GM12892 (cell line): ENCODE data around the gene NLRP9.

Experiments used
- DNase-seq: peaks from one replicate; pipeline ENCODE4 v3.0.0; 2011; ENCODE audit not compliant: insufficient read length
- FAIRE-seq: peaks from 2 replicates; lab custom pipeline; 2011; peaks lifted over from hg19 to GRCh38; lab: Jason Lieb, UNC
- POLR2A ChIP-seq: IDR thresholded peaks from 2 replicates; pipeline ENCODE4 v1.6.1; 2011; ENCODE audit warnings: low read depth, low read length, control low read depth
- POLR2AphosphoS5 ChIP-seq: IDR thresholded peaks from 2 replicates; pipeline ENCODE4 v1.6.1; 2011; ENCODE audit warnings: low read depth, low read length, control low read depth
- TAF1 ChIP-seq: IDR thresholded peaks from 2 replicates; pipeline ENCODE4 v1.6.1; 2011; ENCODE audit warnings: low read depth, mild to moderate bottlenecking, control low read depth, low read length, borderline replicate concordance

The NLRP9 gene

DNA sequence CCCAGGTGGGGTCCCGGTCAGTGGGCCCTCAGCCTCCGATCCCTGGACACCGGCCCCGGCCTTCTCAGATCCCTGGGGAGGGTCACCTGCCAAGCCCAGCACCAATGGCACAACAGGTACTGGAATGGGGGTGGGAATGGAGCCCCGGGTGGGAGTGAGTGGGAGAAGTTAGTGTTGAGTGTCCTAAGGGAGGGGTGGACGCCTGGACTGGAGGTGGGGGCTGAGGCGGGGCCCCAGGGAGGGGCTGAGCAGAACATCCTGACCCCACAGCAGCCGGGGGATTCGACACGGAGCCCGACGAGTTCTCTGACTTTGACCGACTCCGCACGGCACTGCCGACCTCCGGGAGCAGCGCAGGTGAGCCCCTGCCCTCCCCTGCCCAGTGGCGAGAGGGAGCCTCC lies 45.5 kb downstream of the NLRP9 start:
- DNase-seq = no peak
- TF ChIP-seq POLR2A (no peak), TAF1 (no peak), POLR2AphosphoS5 (no peak)
- FAIRE-seq = no peak

DNA sequence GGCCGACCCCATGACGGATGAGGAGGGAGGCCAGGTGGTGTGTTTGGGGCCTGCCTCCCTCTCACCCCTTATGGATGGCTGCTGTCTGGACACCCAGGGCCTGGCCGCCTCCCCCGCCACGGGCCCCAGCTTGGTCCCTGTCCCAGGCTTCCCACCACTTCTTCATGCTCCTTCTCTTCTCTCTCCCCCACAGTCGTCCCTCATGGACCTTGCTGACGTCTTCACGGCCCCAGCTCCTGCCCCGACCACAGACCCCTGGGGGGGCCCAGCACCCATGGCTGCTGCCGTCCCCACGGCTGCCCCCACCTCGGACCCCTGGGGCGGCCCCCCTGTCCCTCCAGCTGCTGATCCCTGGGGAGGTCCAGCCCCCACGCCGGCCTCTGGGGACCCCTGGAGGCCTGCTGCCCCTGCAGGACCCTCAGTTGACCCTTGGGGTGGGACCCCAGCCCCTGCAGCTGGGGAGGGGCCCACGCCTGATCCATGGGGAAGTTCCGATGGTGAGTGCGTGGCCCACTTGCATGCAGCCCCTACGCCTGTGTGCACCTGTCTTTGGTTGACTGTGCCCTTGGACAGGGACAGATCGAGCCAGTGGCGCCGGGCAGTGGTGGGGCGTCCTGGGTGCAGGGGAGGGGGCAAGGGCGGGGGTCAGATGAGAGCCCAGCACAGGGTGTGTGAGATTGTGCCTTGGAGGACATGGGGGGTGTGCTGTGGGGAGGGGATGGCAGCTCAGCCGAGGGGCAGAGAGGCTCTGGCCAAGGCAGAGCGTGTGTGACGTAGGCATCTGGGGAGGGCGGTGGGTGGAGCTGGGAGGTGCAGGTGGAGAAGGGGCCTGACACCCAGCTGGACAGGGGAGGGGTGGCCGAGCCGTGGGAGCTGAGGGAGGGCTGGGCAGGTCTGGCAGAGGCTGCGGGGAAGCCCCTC lies 46.4 kb downstream of the NLRP9 start:
- no peak for DNase-seq
- FAIRE-seq = no peak
- no peak for TF ChIP-seq POLR2AphosphoS5
- TF ChIP-seq POLR2A = no peak
- TF ChIP-seq TAF1 = no peak

DNA sequence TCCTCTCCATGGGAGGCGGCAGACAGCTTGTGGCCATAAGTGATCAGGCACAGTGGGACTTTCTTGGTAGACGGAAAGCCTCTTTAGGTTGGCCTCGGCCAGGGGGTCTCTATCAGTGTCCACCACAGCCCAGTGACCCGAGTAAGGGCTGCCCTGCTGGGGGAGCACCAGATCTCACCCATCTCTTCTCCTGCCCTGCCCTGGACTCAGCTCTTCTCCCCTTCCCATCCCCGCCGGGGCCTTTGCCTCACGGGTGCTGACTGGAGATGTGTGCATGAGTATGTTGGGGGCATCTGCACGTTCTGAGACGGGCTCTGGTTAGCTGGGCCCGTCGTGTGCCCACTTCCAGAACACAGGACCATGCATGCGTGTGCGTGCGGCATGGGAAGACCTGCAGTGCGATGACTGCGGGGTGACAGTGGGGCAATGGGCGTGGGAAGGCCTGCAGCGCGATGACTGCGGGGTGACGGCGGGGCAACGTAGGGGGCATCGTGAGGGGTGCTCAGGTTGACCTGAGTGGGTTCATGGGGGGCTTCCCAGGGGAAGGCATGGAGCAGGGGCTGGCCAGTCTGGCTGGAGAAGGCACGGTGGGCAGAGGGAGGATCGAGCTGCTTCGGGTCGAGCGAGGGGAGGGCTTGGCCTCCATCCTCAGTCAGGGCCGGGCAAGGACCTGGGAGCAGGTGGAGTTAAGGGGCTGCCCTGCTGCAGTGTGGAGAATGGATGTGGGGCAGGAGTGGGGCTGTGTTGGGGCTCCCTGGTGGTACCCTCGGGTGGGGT lies 47.2 kb downstream of the NLRP9 start:
- TF ChIP-seq POLR2A (no peak), POLR2AphosphoS5 (no peak)
- no peak for FAIRE-seq
- DNase-seq = no peak

DNA sequence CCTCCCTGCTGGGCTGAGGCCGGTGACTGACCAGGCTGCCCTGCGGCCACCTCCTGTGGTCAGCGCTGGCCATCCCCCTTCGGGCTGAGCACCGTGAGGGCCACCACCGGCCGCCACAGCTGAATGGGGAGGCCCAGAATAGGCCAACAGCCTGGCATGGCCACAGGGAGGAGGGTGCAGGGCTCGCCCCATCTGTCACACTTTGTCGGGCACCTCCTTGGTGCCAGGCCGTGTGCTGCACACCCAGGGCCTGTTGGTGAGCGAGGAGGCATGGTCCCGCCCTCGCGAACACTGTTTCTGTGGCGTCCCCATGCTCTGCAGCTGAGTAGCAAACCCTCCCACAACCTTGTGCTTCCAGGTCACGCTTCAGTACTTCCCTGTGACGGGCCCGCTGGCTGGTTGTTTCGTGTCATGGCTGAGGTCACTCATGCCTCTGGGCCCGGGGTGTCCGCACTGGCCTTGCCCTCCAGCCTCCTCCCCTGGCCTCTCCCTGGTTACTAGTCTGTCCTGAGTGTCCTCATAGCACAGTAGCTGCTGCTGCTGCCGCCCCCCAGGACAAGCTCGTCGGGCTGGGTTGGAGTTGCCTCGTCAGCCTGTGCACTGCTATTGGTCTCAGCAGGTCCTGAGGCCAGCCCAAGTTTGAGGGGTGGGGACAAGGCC lies 48.0 kb downstream of the NLRP9 start:
- FAIRE-seq (no peak), DNase-seq (no peak)
- TF ChIP-seq TAF1 = no peak
- TF ChIP-seq POLR2AphosphoS5 = no peak
- no peak for TF ChIP-seq POLR2A

DNA sequence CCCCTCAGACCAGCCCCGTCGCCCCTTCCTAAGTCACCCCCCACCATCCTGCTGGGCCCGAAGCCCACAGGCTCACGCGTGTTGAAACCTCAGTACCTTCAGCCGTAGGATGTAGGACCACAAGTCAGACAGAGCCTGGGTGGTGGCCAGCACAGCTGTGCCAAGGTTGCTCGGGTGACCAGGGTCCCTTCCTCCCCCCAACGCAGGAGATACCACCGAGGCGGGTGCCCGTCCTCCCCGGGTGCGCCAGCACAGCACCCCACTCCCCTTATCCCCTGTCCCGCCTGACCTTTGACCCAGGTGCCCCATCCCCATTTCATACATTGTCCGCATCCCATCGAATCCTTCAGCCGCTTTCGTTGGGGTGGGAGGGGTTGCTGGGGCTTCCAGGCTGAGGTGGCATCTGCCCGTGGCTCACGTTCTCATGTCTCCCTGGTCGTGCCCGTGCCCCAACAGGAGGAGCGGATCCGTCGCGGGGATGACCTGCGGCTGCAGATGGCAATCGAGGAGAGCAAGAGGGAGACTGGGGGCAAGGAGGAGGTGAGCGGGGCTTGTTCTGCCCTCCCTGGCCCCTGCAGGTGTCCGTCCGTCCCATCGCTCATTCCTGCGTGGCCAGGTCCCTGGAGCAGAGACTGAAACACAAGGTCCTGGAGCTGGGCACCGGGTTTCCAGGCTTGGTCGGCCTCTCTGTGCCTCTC lies 48.6 kb downstream of the NLRP9 start:
- no peak for TF ChIP-seq TAF1
- TF ChIP-seq POLR2AphosphoS5 = no peak
- no peak for TF ChIP-seq POLR2A
- no peak for FAIRE-seq
- no peak for DNase-seq

DNA sequence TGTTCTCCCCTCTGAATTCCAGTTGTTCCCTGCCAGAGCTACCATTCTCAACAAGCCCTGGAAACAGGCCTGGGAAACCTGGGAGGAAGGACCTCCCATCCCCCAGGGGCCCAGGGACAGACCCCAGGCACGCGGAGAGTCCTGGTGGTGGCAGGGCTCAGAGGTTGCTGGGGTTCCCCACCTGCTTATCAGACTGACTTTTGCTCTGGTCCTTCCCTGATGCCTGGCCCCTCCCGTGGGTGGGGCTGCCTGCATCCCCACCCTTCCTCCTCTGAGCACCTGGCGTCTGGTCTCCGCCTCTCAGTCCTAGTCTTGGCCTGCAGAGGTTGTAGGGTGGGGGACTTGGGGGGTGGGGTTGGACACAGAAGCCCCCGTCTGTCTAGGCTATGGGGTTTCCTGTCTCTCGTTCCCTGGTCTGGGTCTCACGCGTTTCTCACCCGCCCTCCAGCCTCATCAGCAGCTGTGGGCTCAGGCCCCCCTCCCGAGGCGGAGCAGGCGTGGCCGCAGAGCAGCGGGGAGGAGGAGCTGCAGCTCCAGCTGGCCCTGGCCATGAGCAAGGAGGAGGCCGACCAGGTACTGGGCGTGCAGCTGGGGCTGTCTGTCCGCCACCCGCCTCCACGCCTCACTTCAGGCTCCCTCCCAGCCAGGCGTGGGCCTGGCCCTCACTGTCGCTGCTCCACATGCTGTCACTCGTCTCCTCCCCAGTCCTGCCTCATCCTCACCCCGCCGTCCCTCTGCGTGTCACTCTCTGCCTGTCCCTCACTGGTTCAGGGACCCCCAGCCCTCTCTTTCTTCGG lies 49.6 kb downstream of the NLRP9 start:
- no peak for TF ChIP-seq POLR2A
- TF ChIP-seq POLR2AphosphoS5 = no peak
- TF ChIP-seq TAF1 = no peak
- FAIRE-seq (no peak), DNase-seq (no peak)

DNA sequence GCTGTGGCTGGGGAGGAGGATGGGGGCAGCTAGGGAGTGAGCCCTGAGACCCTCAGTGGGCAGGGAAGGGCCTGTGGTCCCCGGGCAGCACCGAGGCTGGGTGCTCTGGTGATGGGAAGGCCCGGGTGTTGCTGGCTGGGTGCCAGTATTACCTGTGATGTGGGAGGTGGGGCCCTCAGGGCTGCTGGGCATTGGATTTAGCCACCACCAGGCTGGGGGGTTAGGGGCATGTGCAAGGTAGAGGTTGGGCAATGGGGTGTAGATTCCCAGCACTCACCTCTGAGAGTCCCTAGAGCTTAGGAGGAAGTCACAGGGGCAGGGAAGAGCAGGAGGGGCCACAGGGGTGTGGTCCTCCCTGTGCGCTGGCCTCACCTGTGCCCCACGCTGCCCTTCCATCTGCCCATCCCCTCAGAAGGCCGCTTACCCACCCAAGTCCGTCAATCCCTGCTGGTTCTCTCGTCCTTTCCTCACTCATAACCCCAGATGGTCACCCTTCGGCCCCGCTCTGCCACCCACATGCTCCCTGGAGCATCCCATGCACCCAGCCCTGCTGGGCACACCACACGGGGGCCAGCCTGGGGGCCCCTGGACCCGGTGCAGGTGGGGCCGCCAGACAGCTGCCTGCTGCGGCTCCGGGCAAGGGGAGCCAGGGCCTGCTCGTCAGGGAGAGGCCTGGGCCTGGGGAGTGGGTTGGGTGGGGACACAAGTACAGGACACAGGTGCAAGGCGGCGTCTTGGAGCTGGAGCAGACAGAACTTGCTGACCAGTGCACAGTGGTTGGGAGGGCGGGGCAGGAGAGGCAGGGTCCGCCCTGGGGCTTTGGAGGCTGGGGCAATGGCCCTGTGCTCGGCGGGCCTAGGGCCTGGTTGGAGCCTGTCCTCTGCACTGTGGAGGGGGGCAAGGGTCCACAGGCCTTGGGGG lies 50.7 kb downstream of the NLRP9 start:
- DNase-seq (no peak), FAIRE-seq (no peak)
- TF ChIP-seq POLR2A (no peak), TAF1 (no peak), POLR2AphosphoS5 (no peak)

DNA sequence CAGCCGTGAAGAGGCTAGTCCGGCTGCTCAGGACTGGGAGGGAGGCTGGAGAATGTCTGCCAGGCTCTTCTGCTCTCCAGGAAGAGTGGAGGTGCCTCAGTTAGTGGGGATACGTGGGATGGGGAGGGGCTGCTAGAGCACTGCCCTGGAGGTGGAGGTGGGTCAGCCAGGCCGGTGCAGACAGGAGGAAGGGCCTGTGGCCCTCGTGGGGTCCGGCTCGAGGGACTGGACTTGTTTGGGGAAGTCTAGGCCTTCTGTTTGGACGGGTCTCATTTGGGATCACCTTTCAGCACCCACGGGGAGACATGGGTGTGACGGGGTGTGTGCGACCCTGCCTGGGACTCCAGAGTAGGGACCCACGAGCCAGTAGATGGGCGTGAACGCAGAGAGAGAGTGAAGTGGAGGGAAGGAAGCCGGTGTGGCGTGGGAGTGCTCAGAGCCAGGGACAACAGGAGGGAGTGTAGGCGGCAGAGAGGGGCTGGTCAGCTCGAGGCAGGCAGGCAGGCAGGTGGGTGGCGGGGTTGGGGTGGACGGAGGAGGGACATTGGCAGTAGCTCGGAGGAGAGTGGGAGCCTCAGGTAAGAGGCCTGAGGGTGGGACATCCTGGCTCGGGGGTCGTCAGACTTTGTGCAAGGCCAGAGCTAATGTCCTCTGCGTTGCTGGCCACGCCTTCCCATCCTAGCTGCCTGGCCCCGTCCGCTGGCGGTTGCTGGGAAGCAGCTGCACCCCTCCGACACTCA lies 51.7 kb downstream of the NLRP9 start:
- TF ChIP-seq POLR2AphosphoS5 = no peak
- TF ChIP-seq POLR2A = no peak
- no peak for TF ChIP-seq TAF1
- DNase-seq = no peak
- FAIRE-seq = no peak

DNA sequence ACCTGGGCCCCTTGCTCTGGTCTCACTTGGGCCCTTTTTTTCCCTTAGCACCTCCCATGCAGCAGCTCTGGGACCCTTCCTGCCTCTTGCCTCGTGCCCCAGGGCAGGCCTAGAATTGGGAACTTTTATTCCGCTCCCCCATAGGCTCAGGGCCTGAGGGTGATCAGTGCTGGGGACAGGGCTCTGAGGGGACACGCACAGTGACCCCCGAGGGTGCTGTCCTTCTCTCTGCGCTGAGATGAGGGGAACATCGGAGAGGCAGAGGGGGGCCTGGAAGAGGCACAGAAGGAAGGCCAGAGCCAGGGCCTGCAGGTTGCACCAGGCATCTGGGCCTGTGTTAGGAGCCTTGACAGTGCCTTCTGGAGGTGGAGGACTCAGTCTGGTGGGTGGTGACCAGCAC lies 52.4 kb downstream of the NLRP9 start:
- FAIRE-seq (no peak), DNase-seq (no peak)
- TF ChIP-seq TAF1 (no peak), POLR2AphosphoS5 (no peak), POLR2A (no peak)
